Measurements from ENCODE around the gene OR5B3.
"Not testable (repeated sequence)": the region's sequence is repeated elsewhere in the genome, so short reads cannot be mapped to it uniquely, and the experiment has no call there.

OR5B3 gene

GRCh38 chr11:58406774-58407173 lies at the start of gene OR5B3:
OR5B3 (minus strand) TSS chr11:58406874; CDS start chr11:58403409, 3,465 bp downstream.
- DNase-seq: no peak

GRCh38 chr11:58451585-58451984 lies 44.9 kb upstream of the OR5B3 start:
- no peak for DNase-seq

GRCh38 chr11:58446294-58446693 lies 39.6 kb upstream of the OR5B3 start:
- DNase-seq: no peak

GRCh38 chr11:58444300-58444699 lies 37.6 kb upstream of the OR5B3 start:
- no peak for DNase-seq

GRCh38 chr11:58442136-58442535 lies 35.5 kb upstream of the OR5B3 start, which contains the start of gene OR5B12:
OR5B12 (minus strand) TSS chr11:58442236; CDS start chr11:58440151, 2,085 bp downstream.
- DNase-seq: no peak

GRCh38 chr11:58438486-58438885 lies 31.8 kb upstream of the OR5B3 start:
- no peak for DNase-seq

GRCh38 chr11:58434217-58434616 lies 27.5 kb upstream of the OR5B3 start:
- no peak for DNase-seq

GRCh38 chr11:58433638-58434203 lies 27.0 kb upstream of the OR5B3 start:
- no peak for DNase-seq

GRCh38 chr11:58429273-58429672 lies 22.6 kb upstream of the OR5B3 start:
- no peak for DNase-seq

- no peak for DNase-seq
Measured at GRCh38 chr11:58428021-58428420, 21.3 kb upstream of the OR5B3 start, which contains the start of gene OR5B2. OR5B2 (minus strand) TSS chr11:58428121; CDS start chr11:58423261, 4,860 bp downstream.

- not testable (repeated sequence) for DNase-seq
Measured at GRCh38 chr11:58399622-58400021, 7.1 kb downstream of the OR5B3 start.

GRCh38 chr11:58395581-58395980 lies 11.1 kb downstream of the OR5B3 start:
- DNase-seq: no peak

- no peak for DNase-seq
Measured at GRCh38 chr11:58394195-58394594, 12.5 kb downstream of the OR5B3 start.

- no peak for DNase-seq
Measured at GRCh38 chr11:58392746-58393145, 13.9 kb downstream of the OR5B3 start.

GRCh38 chr11:58391879-58392278 lies 14.8 kb downstream of the OR5B3 start:
- DNase-seq: no peak

- no peak for DNase-seq
Measured at GRCh38 chr11:58390551-58391063, 16.1 kb downstream of the OR5B3 start.

- no peak for DNase-seq
Measured at GRCh38 chr11:58358969-58359368, 47.7 kb downstream of the OR5B3 start, which contains the start of gene OR5B17. OR5B17 (minus strand) TSS chr11:58359069; CDS start chr11:58359069, 0 bp downstream.

GRCh38 chr11:58354727-58355126 lies 51.9 kb downstream of the OR5B3 start:
- DNase-seq: no peak
